Measurements from ENCODE around the gene B3GLCT.

The B3GLCT gene

GRCh38 chr13:31322702-31323405 lies 123.1 kb downstream of the B3GLCT start:
- Histone ChIP-seq H3K9me3 (ENCODE audit: control insufficient read depth, low read length) (no peaks in the 10 kb centered on the region), H3K27ac (no peak overlapping the region), H3K36me3 (ENCODE audit: control insufficient read depth, insufficient read depth, low read length) (no peaks in the 10 kb centered on the region), H3K27me3 (ENCODE audit: control insufficient read depth, insufficient read depth, low read length) (no peaks in the 10 kb centered on the region), H2AFZ (no peak overlapping the region), H3K9ac (no peak overlapping the region), H3K4me3 (ENCODE audit: low read depth, low read length) (no peak overlapping the region), H3K4me2 (ENCODE audit: low read length) (no peak overlapping the region), H3K4me1 (no peaks in the 10 kb centered on the region), H3K79me2 (no peaks in the 10 kb centered on the region)
- no peak for TF ChIP-seq CTCF (IDR thresholded peaks at IDR 0.05)

- H3K4me1 ChIP-seq = no peaks in the 10 kb centered on the region
- no peak for TF ChIP-seq CTCF (IDR thresholded peaks at IDR 0.05)
- H3K9ac ChIP-seq = no peak overlapping the region
- no peaks in the 10 kb centered on the region for H3K79me2 ChIP-seq
- no peak overlapping the region for H2AFZ ChIP-seq
- H3K9me3 ChIP-seq (ENCODE audit: control insufficient read depth, low read length) = no peaks in the 10 kb centered on the region
- H3K4me2 ChIP-seq (ENCODE audit: low read length) = no peak overlapping the region
- H3K4me3 ChIP-seq (ENCODE audit: low read depth, low read length) = no peak overlapping the region
- no peak overlapping the region for H3K27ac ChIP-seq
- no peaks in the 10 kb centered on the region for H3K36me3 ChIP-seq (ENCODE audit: control insufficient read depth, insufficient read depth, low read length)
- H3K27me3 ChIP-seq (ENCODE audit: control insufficient read depth, insufficient read depth, low read length) = no peaks in the 10 kb centered on the region
Observed at GRCh38 chr13:31327182-31327860, 127.5 kb downstream of the B3GLCT start.

GRCh38 chr13:31328549-31329235 lies 128.9 kb downstream of the B3GLCT start:
- H2AFZ ChIP-seq = no peak overlapping the region
- H3K9me3 ChIP-seq (ENCODE audit: control insufficient read depth, low read length) = no peaks in the 10 kb centered on the region
- H3K36me3 ChIP-seq (ENCODE audit: control insufficient read depth, insufficient read depth, low read length) = no peaks in the 10 kb centered on the region
- no peaks in the 10 kb centered on the region for H3K79me2 ChIP-seq
- H3K4me2 ChIP-seq (ENCODE audit: low read length) = peak overlapping the region; percentile 18
- no peaks in the 10 kb centered on the region for H3K4me1 ChIP-seq
- no peak for TF ChIP-seq CTCF (IDR thresholded peaks at IDR 0.05)
- no peak overlapping the region for H3K9ac ChIP-seq
- no peak overlapping the region for H3K27ac ChIP-seq
- H3K4me3 ChIP-seq (ENCODE audit: low read depth, low read length) = no peak overlapping the region
- no peaks in the 10 kb centered on the region for H3K27me3 ChIP-seq (ENCODE audit: control insufficient read depth, insufficient read depth, low read length)

DNA sequence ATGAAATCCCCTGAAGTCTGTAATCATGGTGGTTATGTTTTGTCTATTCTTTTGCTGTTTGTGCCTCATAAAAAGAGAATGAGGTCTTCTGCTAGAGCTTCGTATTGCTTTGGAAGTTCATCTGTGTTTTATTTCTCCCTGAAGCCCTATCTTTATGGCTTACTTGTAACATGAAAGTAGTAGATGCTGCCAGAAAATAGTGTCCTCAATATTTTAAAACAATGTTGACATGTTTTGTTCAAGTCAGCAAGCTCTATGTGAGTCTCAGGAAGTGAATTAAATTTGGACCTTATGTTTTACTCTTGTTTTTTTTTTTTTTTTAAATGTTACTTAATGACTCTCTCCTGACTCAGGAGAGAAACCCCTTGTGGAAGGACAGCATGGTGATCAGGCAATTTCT lies 130.5 kb downstream of the B3GLCT start:
- Histone ChIP-seq H3K9ac (no peak overlapping the region), H3K4me2 (ENCODE audit: low read length) (no peak overlapping the region), H3K27ac (no peak overlapping the region), H2AFZ (no peak overlapping the region), H3K9me3 (ENCODE audit: control insufficient read depth, low read length) (no peaks in the 10 kb centered on the region), H3K36me3 (ENCODE audit: control insufficient read depth, insufficient read depth, low read length) (no peaks in the 10 kb centered on the region), H3K4me3 (ENCODE audit: low read depth, low read length) (no peak overlapping the region), H3K4me1 (no peaks in the 10 kb centered on the region), H3K27me3 (ENCODE audit: control insufficient read depth, insufficient read depth, low read length) (no peaks in the 10 kb centered on the region), H3K79me2 (no peaks in the 10 kb centered on the region)
- TF ChIP-seq CTCF (IDR thresholded peaks at IDR 0.05) = no peak

All from parathyroid adenoma (tissue), 2 donors.